ENCODE results near the gene ATP11C.
"Not testable (repeated sequence)": the region's sequence is repeated elsewhere in the genome, so short reads cannot be mapped to it uniquely, and the experiment has no call there.

ATP11C gene

GRCh38 chrX:139924069-139924695 lies 8.7 kb downstream of the ATP11C start:
- H3K27ac ChIP-seq (ENCODE audit: low read depth, low read length), result no peak overlapping the region

GRCh38 chrX:139921142-139921541 lies 11.7 kb downstream of the ATP11C start:
- H3K9ac ChIP-seq (ENCODE audit: low read length); H3K27me3 ChIP-seq (ENCODE audit: control insufficient read depth, insufficient read depth, low read length); H3K9me3 ChIP-seq (ENCODE audit: control insufficient read depth, insufficient read depth, low read depth, low read length); H3K4me3 ChIP-seq (ENCODE audit: low read depth, low read length); H3K27ac ChIP-seq (ENCODE audit: low read depth, low read length); H3K36me3 ChIP-seq (ENCODE audit: control insufficient read depth, insufficient read depth, low read length): not testable (repeated sequence)
- peaks cover 20% of the 10 kb centered on the region for H3K4me1 ChIP-seq (ENCODE audit: control insufficient read depth, insufficient read depth, low read length)

More at GRCh38 chrX:139924069-139924695, 8.7 kb downstream of the ATP11C start:
- H3K9me3 ChIP-seq (ENCODE audit: control insufficient read depth, insufficient read depth, low read depth, low read length), result no peaks in the 10 kb centered on the region
- H3K4me3 ChIP-seq (ENCODE audit: low read depth, low read length), result no peak overlapping the region
- H3K27me3 ChIP-seq (ENCODE audit: control insufficient read depth, insufficient read depth, low read length), result no peaks in the 10 kb centered on the region
- no peaks in the 10 kb centered on the region; the same call in 1 of the 2 replicates for H3K36me3 ChIP-seq (ENCODE audit: control insufficient read depth, insufficient read depth, low read length)
- peaks cover 30% of the 10 kb centered on the region for H3K4me1 ChIP-seq (ENCODE audit: control insufficient read depth, insufficient read depth, low read length)
- no peak overlapping the region for H3K9ac ChIP-seq (ENCODE audit: low read length)

GRCh38 chrX:139920316-139920715 lies 12.5 kb downstream of the ATP11C start:
- Histone ChIP-seq H3K4me1 (ENCODE audit: control insufficient read depth, insufficient read depth, low read length) (peaks cover 14% of the 10 kb centered on the region), H3K9ac (ENCODE audit: low read length) (no peak overlapping the region), H3K27ac (ENCODE audit: low read depth, low read length) (no peak overlapping the region), H3K9me3 (ENCODE audit: control insufficient read depth, insufficient read depth, low read depth, low read length) (no peaks in the 10 kb centered on the region), H3K4me3 (ENCODE audit: low read depth, low read length) (no peak overlapping the region), H3K27me3 (ENCODE audit: control insufficient read depth, insufficient read depth, low read length) (no peaks in the 10 kb centered on the region), H3K36me3 (ENCODE audit: control insufficient read depth, insufficient read depth, low read length) (no peaks in the 10 kb centered on the region; the same call in 1 of the 2 replicates)

- Histone ChIP-seq H3K4me1 (ENCODE audit: control insufficient read depth, insufficient read depth, low read length) (peaks cover 39% of the 10 kb centered on the region), H3K4me3 (ENCODE audit: low read depth, low read length) (no peak overlapping the region), H3K27ac (ENCODE audit: low read depth, low read length) (no peak overlapping the region), H3K27me3 (ENCODE audit: control insufficient read depth, insufficient read depth, low read length) (no peaks in the 10 kb centered on the region), H3K36me3 (ENCODE audit: control insufficient read depth, insufficient read depth, low read length) (no peaks in the 10 kb centered on the region), H3K9ac (ENCODE audit: low read length) (no peak overlapping the region), H3K9me3 (ENCODE audit: control insufficient read depth, insufficient read depth, low read depth, low read length) (no peaks in the 10 kb centered on the region)
These were observed 18.4 kb downstream of the ATP11C start for GRCh38 chrX:139914421-139914820.

- no peaks in the 10 kb centered on the region for H3K36me3 ChIP-seq (ENCODE audit: control insufficient read depth, insufficient read depth, low read length)
- no peaks in the 10 kb centered on the region for H3K9me3 ChIP-seq (ENCODE audit: control insufficient read depth, insufficient read depth, low read depth, low read length)
- no peak overlapping the region for H3K9ac ChIP-seq (ENCODE audit: low read length)
- H3K27ac ChIP-seq (ENCODE audit: low read depth, low read length), result no peak overlapping the region
- H3K27me3 ChIP-seq (ENCODE audit: control insufficient read depth, insufficient read depth, low read length), result no peaks in the 10 kb centered on the region
- H3K4me3 ChIP-seq (ENCODE audit: low read depth, low read length), result no peak overlapping the region
- H3K4me1 ChIP-seq (ENCODE audit: control insufficient read depth, insufficient read depth, low read length), result peaks cover 45% of the 10 kb centered on the region
These were observed 23.1 kb downstream of the ATP11C start for GRCh38 chrX:139909712-139910111.

GRCh38 chrX:139907078-139907477 lies 25.8 kb downstream of the ATP11C start:
- no peaks in the 10 kb centered on the region for H3K36me3 ChIP-seq (ENCODE audit: control insufficient read depth, insufficient read depth, low read length)
- no peaks in the 10 kb centered on the region for H3K9me3 ChIP-seq (ENCODE audit: control insufficient read depth, insufficient read depth, low read depth, low read length)
- no peak overlapping the region for H3K9ac ChIP-seq (ENCODE audit: low read length)
- no peaks in the 10 kb centered on the region for H3K27me3 ChIP-seq (ENCODE audit: control insufficient read depth, insufficient read depth, low read length)
- no peak overlapping the region for H3K27ac ChIP-seq (ENCODE audit: low read depth, low read length)
- H3K4me3 ChIP-seq (ENCODE audit: low read depth, low read length), result no peak overlapping the region
- H3K4me1 ChIP-seq (ENCODE audit: control insufficient read depth, insufficient read depth, low read length), result peaks cover 35% of the 10 kb centered on the region

GRCh38 chrX:139905743-139906142 lies 27.1 kb downstream of the ATP11C start:
- Histone ChIP-seq H3K4me3 (ENCODE audit: low read depth, low read length) (no peak overlapping the region), H3K9ac (ENCODE audit: low read length) (no peak overlapping the region), H3K36me3 (ENCODE audit: control insufficient read depth, insufficient read depth, low read length) (no peaks in the 10 kb centered on the region), H3K27ac (ENCODE audit: low read depth, low read length) (no peak overlapping the region), H3K4me1 (ENCODE audit: control insufficient read depth, insufficient read depth, low read length) (peaks cover 36% of the 10 kb centered on the region), H3K27me3 (ENCODE audit: control insufficient read depth, insufficient read depth, low read length) (no peaks in the 10 kb centered on the region), H3K9me3 (ENCODE audit: control insufficient read depth, insufficient read depth, low read depth, low read length) (no peaks in the 10 kb centered on the region)

GRCh38 chrX:139905051-139905450 lies 27.8 kb downstream of the ATP11C start:
- no peaks in the 10 kb centered on the region for H3K9me3 ChIP-seq (ENCODE audit: control insufficient read depth, insufficient read depth, low read depth, low read length)
- no peaks in the 10 kb centered on the region for H3K36me3 ChIP-seq (ENCODE audit: control insufficient read depth, insufficient read depth, low read length)
- no peak overlapping the region for H3K27ac ChIP-seq (ENCODE audit: low read depth, low read length)
- no peak overlapping the region for H3K9ac ChIP-seq (ENCODE audit: low read length)
- H3K4me3 ChIP-seq (ENCODE audit: low read depth, low read length), result no peak overlapping the region
- no peaks in the 10 kb centered on the region for H3K27me3 ChIP-seq (ENCODE audit: control insufficient read depth, insufficient read depth, low read length)
- peaks cover 37% of the 10 kb centered on the region for H3K4me1 ChIP-seq (ENCODE audit: control insufficient read depth, insufficient read depth, low read length)

GRCh38 chrX:139903210-139903609 lies 29.6 kb downstream of the ATP11C start:
- Histone ChIP-seq H3K9ac (ENCODE audit: low read length) (no peak overlapping the region), H3K4me3 (ENCODE audit: low read depth, low read length) (no peak overlapping the region), H3K9me3 (ENCODE audit: control insufficient read depth, insufficient read depth, low read depth, low read length) (no peaks in the 10 kb centered on the region), H3K36me3 (ENCODE audit: control insufficient read depth, insufficient read depth, low read length) (no peaks in the 10 kb centered on the region), H3K4me1 (ENCODE audit: control insufficient read depth, insufficient read depth, low read length) (peaks cover 32% of the 10 kb centered on the region), H3K27me3 (ENCODE audit: control insufficient read depth, insufficient read depth, low read length) (no peaks in the 10 kb centered on the region), H3K27ac (ENCODE audit: low read depth, low read length) (no peak overlapping the region)

- H3K4me1 ChIP-seq (ENCODE audit: control insufficient read depth, insufficient read depth, low read length), result peaks cover 32% of the 10 kb centered on the region
- H3K9ac ChIP-seq (ENCODE audit: low read length), result no peak overlapping the region
- H3K4me3 ChIP-seq (ENCODE audit: low read depth, low read length), result no peak overlapping the region
- no peaks in the 10 kb centered on the region for H3K36me3 ChIP-seq (ENCODE audit: control insufficient read depth, insufficient read depth, low read length)
- no peak overlapping the region for H3K27ac ChIP-seq (ENCODE audit: low read depth, low read length)
- no peaks in the 10 kb centered on the region for H3K27me3 ChIP-seq (ENCODE audit: control insufficient read depth, insufficient read depth, low read length)
- H3K9me3 ChIP-seq (ENCODE audit: control insufficient read depth, insufficient read depth, low read depth, low read length), result no peaks in the 10 kb centered on the region
These were observed 30.3 kb downstream of the ATP11C start for GRCh38 chrX:139902559-139902958.

GRCh38 chrX:139898334-139898733 lies 34.5 kb downstream of the ATP11C start:
- Histone ChIP-seq H3K27me3 (ENCODE audit: control insufficient read depth, insufficient read depth, low read length) (no peaks in the 10 kb centered on the region), H3K27ac (ENCODE audit: low read depth, low read length) (no peak overlapping the region), H3K9ac (ENCODE audit: low read length) (no peak overlapping the region)

More at GRCh38 chrX:139898334-139898733, 34.5 kb downstream of the ATP11C start:
- no peaks in the 10 kb centered on the region for H3K9me3 ChIP-seq (ENCODE audit: control insufficient read depth, insufficient read depth, low read depth, low read length)
- no peaks in the 10 kb centered on the region for H3K36me3 ChIP-seq (ENCODE audit: control insufficient read depth, insufficient read depth, low read length)
- peaks cover 22% of the 10 kb centered on the region for H3K4me1 ChIP-seq (ENCODE audit: control insufficient read depth, insufficient read depth, low read length)
- no peak overlapping the region for H3K4me3 ChIP-seq (ENCODE audit: low read depth, low read length)

Data from HUES6 (cell line).